Uterus (tissue), 2 donors: ENCODE data around the gene PMIS2.

ENCODE experiments used
- CTCF ChIP-seq, 4 experiments: fragments of 200-600 bp in 2 of 4; fragments of 450-650 bp in 2 of 4; sonication (generic) in 2 of 4; IDR thresholded peaks; one replicate each; pipeline ENCODE4 v1.5.1; 2016 to 2019; ENCODE audit warnings: antibody characterized with exemption in 4 of 4, mild to moderate bottlenecking in 2 of 4, moderate library complexity in 1 of 4
- POLR2A ChIP-seq, 2 donors: fragments of 450-650 bp; IDR thresholded peaks; one replicate each; pipeline ENCODE4 v1.6.1; 2016; ENCODE audit warnings: antibody characterized with exemption in 2 of 2, mild to moderate bottlenecking in 1 of 2, moderate library complexity in 1 of 2

- TF ChIP-seq CTCF (IDR thresholded peaks at IDR 0.05): no peak
- no peak for TF ChIP-seq POLR2A (IDR thresholded peaks at IDR 0.05)
Measured at GRCh38 chr19:35633727-35634440, 47.9 kb downstream of the PMIS2 start.
